GM21367 (cell line): ENCODE results near the gene LDAF1.
"Not testable (repeated sequence)": the region's sequence is repeated elsewhere in the genome, so short reads cannot be mapped to it uniquely, and the experiment has no call there.

ENCODE experiments used
- ATAC-seq: cut with Tn5 transposase; IDR thresholded peaks from one replicate; pipeline ENCODE4 v1.9.1; 2021; ENCODE audit not compliant: unreplicated experiment

The LDAF1 gene

GRCh38 chr16:21158208-21159110, at the start of gene LDAF1:
Gene LDAF1 (plus strand): TSS chr16:21158674. CDS start chr16:21161183, 2,509 bp downstream.
- ATAC-seq = no peak

- ATAC-seq = not testable (repeated sequence)
Measured at GRCh38 chr16:21115551-21115950, 42.9 kb upstream of the LDAF1 start.

GRCh38 chr16:21116148-21116693, 42.3 kb upstream of the LDAF1 start:
- ATAC-seq = no peak

GRCh38 chr16:21117567-21117966, 40.9 kb upstream of the LDAF1 start:
- ATAC-seq = no peak

- ATAC-seq = no peak
Measured at GRCh38 chr16:21120976-21121520, 37.4 kb upstream of the LDAF1 start.

- ATAC-seq = no peak
Measured at GRCh38 chr16:21125191-21125590, 33.3 kb upstream of the LDAF1 start.

- no peak for ATAC-seq
Measured at GRCh38 chr16:21126518-21126917, 32.0 kb upstream of the LDAF1 start.

GRCh38 chr16:21128991-21129390, 29.5 kb upstream of the LDAF1 start:
- ATAC-seq = no peak

- ATAC-seq = no peak
Measured at GRCh38 chr16:21130811-21131210, 27.7 kb upstream of the LDAF1 start.

GRCh38 chr16:21134053-21134452, 24.4 kb upstream of the LDAF1 start:
- no peak for ATAC-seq

GRCh38 chr16:21145738-21146137, 12.7 kb upstream of the LDAF1 start:
- no peak for ATAC-seq

GRCh38 chr16:21150375-21151001, 8.0 kb upstream of the LDAF1 start, which contains the start of gene DNAH3:
Gene DNAH3 (minus strand): TSS chr16:21150846. CDS start chr16:21150319, 527 bp downstream.
- ATAC-seq = no peak

- ATAC-seq = not testable (repeated sequence)
Measured at GRCh38 chr16:21152160-21153030, 6.1 kb upstream of the LDAF1 start.

GRCh38 chr16:21153124-21153729, 5.2 kb upstream of the LDAF1 start:
- ATAC-seq = not testable (repeated sequence)

GRCh38 chr16:21156011-21156410, 2.5 kb upstream of the LDAF1 start:
- not testable (repeated sequence) for ATAC-seq

- ATAC-seq = no peak
Measured at GRCh38 chr16:21156767-21157467, 1.6 kb upstream of the LDAF1 start.

GRCh38 chr16:21157632-21158031, 842 bp upstream of the LDAF1 start:
- ATAC-seq = no peak

- ATAC-seq = no peak
Measured at GRCh38 chr16:21159281-21159951, 942 bp downstream of the LDAF1 start.

- ATAC-seq = no peak
Measured at GRCh38 chr16:21160276-21160675, 1.8 kb downstream of the LDAF1 start.
